LNCAP (cell line): ENCODE measurements around the gene BTBD10.

Source experiments
- TF ChIP-seq, protein P1 (sequence below): fragments of 450-650 bp; IDR thresholded peaks from 2 replicates; pipeline ENCODE4 v1.5.1; 2017; ENCODE audit warnings: mild to moderate bottlenecking

The BTBD10 gene

DNA sequence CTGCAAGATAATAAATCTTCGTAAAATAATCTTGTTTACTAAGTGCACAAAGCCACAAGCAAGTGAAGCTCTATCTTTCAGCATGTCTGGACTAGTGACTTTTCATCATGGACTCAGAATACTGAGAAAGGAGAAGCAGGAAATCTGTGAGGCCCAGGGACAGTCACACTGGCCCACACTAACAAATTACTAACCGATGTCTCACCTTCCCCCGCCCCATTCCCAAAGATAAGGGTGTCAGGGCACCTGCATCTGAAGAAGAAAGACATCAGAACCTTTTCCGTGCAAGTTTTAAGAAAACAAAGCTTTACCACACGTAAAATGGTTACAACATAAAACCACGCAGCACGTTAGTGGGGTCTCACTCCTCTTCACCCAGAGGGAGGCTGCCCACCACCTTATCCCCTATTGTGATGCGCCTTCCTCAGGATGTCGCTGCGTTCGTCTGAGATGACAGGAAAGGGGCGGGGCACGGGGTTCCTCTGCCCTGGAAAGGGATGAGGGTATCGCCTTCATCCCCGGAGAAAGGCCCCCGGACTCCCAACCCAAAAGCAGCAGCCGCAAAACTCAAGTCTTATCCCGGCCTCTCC, 616 bp downstream of the BTBD10 start:
- TF ChIP-seq, protein P1, sequence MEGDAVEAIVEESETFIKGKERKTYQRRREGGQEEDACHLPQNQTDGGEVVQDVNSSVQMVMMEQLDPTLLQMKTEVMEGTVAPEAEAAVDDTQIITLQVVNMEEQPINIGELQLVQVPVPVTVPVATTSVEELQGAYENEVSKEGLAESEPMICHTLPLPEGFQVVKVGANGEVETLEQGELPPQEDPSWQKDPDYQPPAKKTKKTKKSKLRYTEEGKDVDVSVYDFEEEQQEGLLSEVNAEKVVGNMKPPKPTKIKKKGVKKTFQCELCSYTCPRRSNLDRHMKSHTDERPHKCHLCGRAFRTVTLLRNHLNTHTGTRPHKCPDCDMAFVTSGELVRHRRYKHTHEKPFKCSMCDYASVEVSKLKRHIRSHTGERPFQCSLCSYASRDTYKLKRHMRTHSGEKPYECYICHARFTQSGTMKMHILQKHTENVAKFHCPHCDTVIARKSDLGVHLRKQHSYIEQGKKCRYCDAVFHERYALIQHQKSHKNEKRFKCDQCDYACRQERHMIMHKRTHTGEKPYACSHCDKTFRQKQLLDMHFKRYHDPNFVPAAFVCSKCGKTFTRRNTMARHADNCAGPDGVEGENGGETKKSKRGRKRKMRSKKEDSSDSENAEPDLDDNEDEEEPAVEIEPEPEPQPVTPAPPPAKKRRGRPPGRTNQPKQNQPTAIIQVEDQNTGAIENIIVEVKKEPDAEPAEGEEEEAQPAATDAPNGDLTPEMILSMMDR: peak; percentile 41

- TF ChIP-seq, protein P1: no peak
These were observed 1.7 kb downstream of the BTBD10 start for GRCh38 chr11:13461291-13461690.

DNA sequence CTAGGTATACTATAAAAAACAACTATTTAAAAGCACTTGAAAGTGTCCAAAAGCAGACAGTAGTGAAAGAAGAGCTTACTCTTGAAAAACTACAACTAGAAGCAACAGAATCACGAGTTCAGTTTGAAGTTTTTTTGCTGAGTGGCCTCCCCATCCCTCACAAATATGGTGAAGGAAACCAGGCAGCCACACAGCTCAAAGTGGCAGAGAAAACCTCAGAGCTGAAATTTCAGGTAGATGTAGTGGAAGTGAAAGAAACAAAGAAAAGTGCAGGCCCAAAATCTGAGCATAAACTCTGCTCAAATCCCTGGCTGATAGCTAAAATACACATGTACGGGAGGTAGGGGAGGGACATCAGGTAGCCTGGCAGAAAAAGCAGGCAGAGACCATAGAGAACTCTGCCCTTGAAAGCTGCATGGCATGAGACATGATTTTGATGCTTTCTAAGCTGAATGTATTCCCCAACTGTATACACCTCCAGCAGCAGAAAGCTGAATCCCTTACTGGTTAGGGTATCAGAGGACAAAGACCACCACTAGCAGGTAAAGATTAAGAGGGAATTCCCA, 12.1 kb downstream of the BTBD10 start:
- TF ChIP-seq, protein P1: no peak

GRCh38 chr11:13449522-13449921, 13.5 kb downstream of the BTBD10 start:
- TF ChIP-seq, protein P1: no peak

- TF ChIP-seq, protein P1: no peak
These were observed 14.1 kb downstream of the BTBD10 start for GRCh38 chr11:13448876-13449275.

- TF ChIP-seq, protein P1: no peak
These were observed 16.6 kb downstream of the BTBD10 start for GRCh38 chr11:13446444-13446843.

GRCh38 chr11:13445588-13445987, 17.4 kb downstream of the BTBD10 start:
- TF ChIP-seq, protein P1: no peak
